ENCODE measurements around the gene ENTPD1.
"Not testable (repeated sequence)": the region's sequence is repeated elsewhere in the genome, so short reads cannot be mapped to it uniquely, and the experiment has no call there.

ENTPD1 gene

GRCh38 chr10:95907456-95908253, 151.7 kb downstream of the ENTPD1 start, which contains the start of gene CC2D2B:
CC2D2B (plus strand) TSS chr10:95907975; CDS start chr10:95911324, 3,349 bp downstream.
- in situ Hi-C loops (cut with MboI; ENCODE audit: low sequenced_read_pairs) = no loop called here

GRCh38 chr10:95908450-95908849, 152.5 kb downstream of the ENTPD1 start:
- in situ Hi-C loops (cut with MboI; ENCODE audit: low sequenced_read_pairs) = no loop called here

GRCh38 chr10:95909561-95909960, 153.6 kb downstream of the ENTPD1 start:
- in situ Hi-C loops (cut with MboI; ENCODE audit: low sequenced_read_pairs) = no loop called here

- in situ Hi-C loops (cut with MboI; ENCODE audit: low sequenced_read_pairs) = not testable (repeated sequence)
These were observed 160.1 kb downstream of the ENTPD1 start for GRCh38 chr10:95916039-95916438.

All from hTERT RPE-1 (cell line).